IMR-90 (cell line): ENCODE measurements around the gene MGAT5. TPM values are rescaled to one million over a fixed set of nuclear protein-coding genes. Genes with fewer than 3 reads are reported as not detected.

Experiments used
- ATAC-seq: fragments of 200-7000 bp; cut with Tn5 transposase; 2 replicates; pipeline ENCODE4 v1.9.1; 2020; ENCODE audit warnings: low read depth, mild to moderate bottlenecking, moderate library complexity
- BruUV-seq: library from RNA; stranded (reverse); fragments of 400-500 nt; replicated peaks from 2 replicates; lab custom pipeline; 2021; lab: Mats Ljungman, UMichigan
- CTCF ChIA-PET: fragments of 300-600 bp; formaldehyde crosslinking; extraction: SDS; loops from one replicate; lab custom pipeline; 2021; ENCODE audit warnings: antibody characterized with exemption; lab: Yijun Ruan, JAX
- POLR2A ChIA-PET: fragments of 300-600 bp; sonication (Branson Sonifier 250); formaldehyde crosslinking; loops from one replicate; lab custom pipeline; 2022; ENCODE audit warnings: antibody characterized with exemption; ENCODE audit not compliant: unreplicated experiment; lab: Charles Lee
- DNase-seq: peaks from one replicate; pipeline ENCODE4 v3.0.0; 2013
- H2AFZ ChIP-seq: replicated peaks from 2 replicates; pipeline ENCODE3; 2013; ENCODE audit warnings: low read length, mild to moderate bottlenecking; ENCODE audit not compliant: poor library complexity
- H2AK5ac ChIP-seq: 2 replicates; pipeline ENCODE4 v1.6.1; 2013; ENCODE audit warnings: low read depth, low read length, inconsistent platforms
- H2AK9ac ChIP-seq: replicated peaks from 2 replicates; pipeline ENCODE3; 2013; ENCODE audit warnings: mild to moderate bottlenecking, low read depth, low read length, moderate library complexity; ENCODE audit not compliant: poor library complexity
- H2BK120ac ChIP-seq: 2 replicates; pipeline ENCODE4 v1.6.1; 2013; ENCODE audit warnings: low read depth, low read length, inconsistent platforms
- H2BK15ac ChIP-seq: 3 replicates; pipeline ENCODE4 v1.6.1; 2013; ENCODE audit warnings: low read depth, low read length, inconsistent platforms
- H2BK20ac ChIP-seq: 2 replicates; pipeline ENCODE4 v1.6.1; 2013; ENCODE audit warnings: low read depth, mild to moderate bottlenecking, inconsistent platforms, low read length, moderate library complexity
- H2BK5ac ChIP-seq: 2 replicates; pipeline ENCODE4 v1.6.1; 2013; ENCODE audit warnings: mild to moderate bottlenecking, low read depth, low read length, inconsistent platforms; ENCODE audit not compliant: poor library complexity, severe bottlenecking
- H3K14ac ChIP-seq: replicated peaks from 2 replicates; pipeline ENCODE4 v1.6.1; 2013; ENCODE audit warnings: low read depth, low read length, inconsistent platforms
- H3K18ac ChIP-seq: 2 replicates; pipeline ENCODE4 v1.6.1; 2013; ENCODE audit warnings: low read depth, low read length, control low read depth
- H3K23ac ChIP-seq: 2 replicates; pipeline ENCODE4 v1.6.1; 2013; ENCODE audit warnings: low read depth, low read length, inconsistent platforms
- H3K27ac ChIP-seq: 2 replicates; pipeline ENCODE4 v1.5.1; 2013; ENCODE audit warnings: mild to moderate bottlenecking, control low read depth, low read length; ENCODE audit not compliant: insufficient read depth
- H3K27me3 ChIP-seq: 2 replicates; pipeline ENCODE4 v1.6.1; 2013; ENCODE audit warnings: low read length; ENCODE audit not compliant: control insufficient read depth, insufficient read depth
- H3K36me3 ChIP-seq: 2 replicates; pipeline ENCODE4 v1.6.1; 2013; ENCODE audit warnings: low read length, mixed read lengths; ENCODE audit not compliant: control insufficient read depth, insufficient read depth
- H3K4ac ChIP-seq: 2 replicates; pipeline ENCODE4 v1.6.1; 2013; ENCODE audit warnings: low read depth, low read length, inconsistent platforms
- H3K4me1 ChIP-seq: 2 replicates; pipeline ENCODE4 v1.6.1; 2013; ENCODE audit warnings: low read length, mixed read lengths; ENCODE audit not compliant: control insufficient read depth, insufficient read depth
- H3K4me2 ChIP-seq: 2 replicates; pipeline ENCODE4 v1.6.1; 2013; ENCODE audit warnings: low read depth, mild to moderate bottlenecking, control low read depth, low read length, moderate library complexity
- H3K4me3 ChIP-seq: 2 replicates; pipeline ENCODE4 v1.5.1; 2013; ENCODE audit warnings: low read depth, mild to moderate bottlenecking, control low read depth, low read length, moderate library complexity; ENCODE audit not compliant: insufficient read depth
- H3K56ac ChIP-seq: 2 replicates; pipeline ENCODE4 v1.6.1; 2013; ENCODE audit warnings: low read length, inconsistent platforms; ENCODE audit not compliant: insufficient read depth; ENCODE audit errors: extremely low read depth
- H3K79me1 ChIP-seq, 2 experiments: 2 replicates each; pipeline ENCODE4 v1.6.1; 2013; ENCODE audit warnings: low read length in 2 of 2, inconsistent platforms in 1 of 2, low read depth in 1 of 2
- H3K9ac ChIP-seq: 2 replicates; pipeline ENCODE4 v1.6.1; 2013; ENCODE audit warnings: low read depth, low read length, control low read depth
- H3K9me1 ChIP-seq: 2 replicates; pipeline ENCODE4 v1.6.1; 2013; ENCODE audit warnings: low read length, inconsistent platforms; ENCODE audit not compliant: insufficient read depth
- H3K9me3 ChIP-seq: 2 replicates; pipeline ENCODE4 v1.6.1; 2013; ENCODE audit warnings: low read length; ENCODE audit not compliant: control insufficient read depth, insufficient read depth
- H4K20me1 ChIP-seq: 2 replicates; pipeline ENCODE4 v1.6.1; 2013; ENCODE audit warnings: low read length, inconsistent platforms; ENCODE audit not compliant: insufficient read depth
- H4K5ac ChIP-seq: 2 replicates; pipeline ENCODE4 v1.6.1; 2013; ENCODE audit warnings: mild to moderate bottlenecking, low read depth, low read length, control low read depth
- H4K8ac ChIP-seq, 2 experiments: 2 replicates each; pipeline ENCODE4 v1.6.1; 2013; ENCODE audit warnings: low read depth in 2 of 2, low read length in 2 of 2, control low read depth in 1 of 2, inconsistent platforms in 1 of 2
- H4K91ac ChIP-seq: 2 replicates; pipeline ENCODE4 v1.6.1; 2013; ENCODE audit warnings: low read depth, low read length, inconsistent platforms; ENCODE audit not compliant: insufficient read depth
- BHLHE40 ChIP-seq: fragments of 150-350 bp; IDR thresholded peaks from 2 replicates; pipeline ENCODE4 v1.6.1; 2016; ENCODE audit warnings: mild to moderate bottlenecking, low read depth, low read length
- CEBPB ChIP-seq: IDR thresholded peaks from 2 replicates; pipeline ENCODE4 v1.6.1; 2012; ENCODE audit warnings: low read depth, low read length, improper control_type of control experiment
- RAD21 ChIP-seq: IDR thresholded peaks from 2 replicates; pipeline ENCODE4 v1.6.1; 2012; ENCODE audit warnings: low read length, improper control_type of control experiment
- RCOR1 ChIP-seq: IDR thresholded peaks from 2 replicates; pipeline ENCODE4 v1.6.1; 2012; ENCODE audit warnings: mild to moderate bottlenecking, low read length, improper control_type of control experiment; ENCODE audit not compliant: insufficient replicate concordance
- WGBS, 2 experiments: methylation state at CpG; one replicate each; pipeline versions ENCODE4 v1.1.5 to v1.1.7; 2013; ENCODE audit warnings: missing lambda C conversion rate in 2 of 2; ENCODE audit not compliant: insufficient read length in 1 of 2; ENCODE audit errors: extremely low coverage in 2 of 2; 5-methylcytosine and 5-hydroxymethylcytosine counted together
- dilution Hi-C: fragments of 300-500 bp; cut with HindIII; formaldehyde crosslinking; loops from one replicate; pipeline ENCODE4 v1.14.3; 2018; ENCODE audit warnings: low sequenced_read_pairs; ENCODE audit not compliant: unreplicated experiment
- in situ Hi-C: fragments of 300-500 bp; cut with MboI; formaldehyde crosslinking; loops from 3 replicates; pipeline ENCODE4 v1.14.3; 2019; ENCODE audit warnings: low sequenced_read_pairs, inconsistent platforms, mixed read lengths
- intact Hi-C: fragments of 100-400 bp; cut with micrococcal nuclease; formaldehyde crosslinking; loops from 2 replicates; pipeline ENCODE4 v1.10.0; 2022
- polyA plus RNA-seq, 3 experiments: library from polyadenylated mRNA; depleted of rRNA; stranded (reverse); fragments of >200 nt; gene quantifications; 2 replicates each; pipeline ENCODE4 v1.2.3, GENCODE V29; 2012; ENCODE audit warnings: low replicate concordance in 1 of 3
- total RNA-seq: library from RNA; depleted of rRNA; stranded (reverse); fragments of >200 nt; gene quantifications from 2 replicates; pipeline ENCODE4 v1.2.3, GENCODE V29; 2012

MGAT5 gene
- total and polyA plus RNA-seq, 2 of the 4 experiments (the other 2 are of a cell fraction), result 22.9 to 59.9 TPM

DNA sequence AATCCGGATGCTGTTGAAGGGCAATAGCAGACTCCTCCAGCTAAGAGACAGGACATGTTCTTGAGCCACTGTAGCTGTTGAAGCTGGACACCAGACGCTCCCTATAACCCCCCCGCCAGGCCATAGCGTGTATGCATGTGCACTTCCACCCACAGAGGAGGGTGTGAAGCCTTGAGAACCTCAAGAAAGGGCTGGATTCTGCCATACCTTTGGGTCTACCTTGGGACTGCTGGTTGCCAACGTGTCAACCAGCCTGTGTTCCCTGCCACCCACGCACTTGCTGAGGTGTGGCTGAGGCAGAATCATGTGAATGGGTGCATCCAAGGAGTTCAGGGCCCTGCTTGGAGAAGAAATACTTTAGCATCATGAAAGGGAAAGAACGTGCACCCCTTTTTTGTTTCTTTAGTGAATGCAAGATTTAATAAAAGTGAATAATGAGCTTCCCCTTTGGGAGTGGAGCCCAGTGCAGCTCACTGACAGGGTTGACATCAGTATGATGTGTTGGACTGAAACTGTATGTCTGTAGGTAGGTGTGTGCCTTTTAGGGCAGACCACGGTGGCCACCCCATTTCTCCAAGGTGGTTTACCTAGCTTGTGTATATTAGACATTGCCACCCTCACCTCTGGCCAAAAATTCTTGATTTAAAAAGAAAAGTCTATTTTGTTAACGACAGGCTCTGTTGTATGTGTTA, 198.3 kb downstream of the MGAT5 start:
- no TSS peak for BruUV-seq
- Histone ChIP-seq H3K79me1 (peaks cover 0 to 5% of the 10 kb centered on the region in 2 experiments; a peak in 1 of 4 replicates), H3K4me2 (no peak overlapping the region), H3K4me3 (no peak overlapping the region), H3K4ac (no peak overlapping the region), H4K20me1 (no peaks in the 10 kb centered on the region), H3K9me3 (no peaks in the 10 kb centered on the region), H4K91ac (no peak overlapping the region), H2BK5ac (no peak overlapping the region), H2AFZ (no peak overlapping the region), H2BK15ac (no peak overlapping the region), H3K23ac (no peak overlapping the region), H3K9ac (no peak overlapping the region), H3K18ac (no peak overlapping the region), H3K56ac (no peak overlapping the region), H2AK9ac (no peak overlapping the region), H3K27ac (no peak overlapping the region), H3K36me3 (peaks cover 50% of the 10 kb centered on the region), H2BK120ac (no peak overlapping the region), H3K9me1 (0 out of 2 replicates have a peak, but pooled peaks cover 4% of the 10 kb centered on the region), H4K8ac (no peak overlapping the region), H3K27me3 (no peaks in the 10 kb centered on the region), H2BK20ac (no peak overlapping the region), H3K4me1 (no peaks in the 10 kb centered on the region), H2AK5ac (no peak overlapping the region), H4K5ac (no peak overlapping the region), H3K14ac (no peak overlapping the region)
- TF ChIP-seq RAD21 (no peak), CEBPB (no peak), BHLHE40 (no peak), RCOR1 (no peak)
- intact Hi-C loops, result no loop called here
- POLR2A ChIA-PET, result no interaction called here
- DNase-seq (no peak), ATAC-seq (no peak)
- dilution Hi-C loops, result no loop called here
- WGBS, 2 experiments, result 83% methylated on average over 2 of the region's 9 CpGs; no CpG with 5 or more reads in 1 of the 2 experiments
- in situ Hi-C loops, result loop anchor here (10.0 kb wide), 1 partner anchor 567 kb away; no protein-coding TSS in a partner anchor
- CTCF ChIA-PET, result interaction anchor here (0.5 to 1.9 kb wide), 5 partner anchors 21 to 1260 kb away, joined by 3 to 20 read pairs (median 9); no protein-coding TSS in a partner anchor
